A549 (cell line): ENCODE measurements around the gene KCNQ5. TPM values are rescaled to one million over a fixed set of nuclear protein-coding genes. Genes with fewer than 3 reads are reported as not detected.

Experiments
- ATAC-seq, 2 experiments: fragments of 200-7000 bp in 1 of 2; fragments of >200 bp in 1 of 2; cut with Nextera tagmentation in 1 of 2; cut with Tn5 transposase in 1 of 2; 3 replicates each; pipeline versions ENCODE4 v1.8.0 to v1.9.1; 2018 to 2020; ENCODE audit warnings: mild to moderate bottlenecking in 1 of 2, moderate library complexity in 1 of 2
- CTCF ChIA-PET: fragments of 300-600 bp; sonication (Branson Sonifier 250); formaldehyde crosslinking; extraction: SDS; loops from one replicate; lab custom pipeline; 2021; ENCODE audit warnings: antibody characterized with exemption, inconsistent platforms; lab: Yijun Ruan, JAX
- POLR2A ChIA-PET: fragments of 350-600 bp; formaldehyde crosslinking; extraction: SDS; loops from one replicate; lab custom pipeline; 2021; ENCODE audit warnings: antibody characterized with exemption, inconsistent platforms; lab: Yijun Ruan, JAX
- DNase-seq, 2 experiments: peaks; one replicate each; pipeline versions ENCODE4 v3.0.0 to v3.0.0-alpha.2; 2011 to 2016; ENCODE audit warnings: low read depth in 1 of 2, low spot score in 1 of 2
- FAIRE-seq: peaks from 2 replicates; lab custom pipeline; 2011; peaks lifted over from hg19 to GRCh38; lab: Jason Lieb, UNC
- H3K27ac ChIP-seq, 2 experiments: fragments of >200 bp; sonication (Bioruptor Twin); formaldehyde crosslinking; 3 replicates each; pipeline ENCODE4 v1.5.1; 2016 to 2017
- H3K4me1 ChIP-seq: fragments of >200 bp; sonication (Bioruptor Twin); formaldehyde crosslinking; 3 replicates; pipeline ENCODE4 v1.6.1; 2016
- H3K4me2 ChIP-seq: fragments of >200 bp; sonication (Bioruptor Twin); formaldehyde crosslinking; 3 replicates; pipeline ENCODE4 v1.6.1; 2016
- H3K4me3 ChIP-seq: fragments of >200 bp; sonication (Bioruptor Twin); formaldehyde crosslinking; 3 replicates; pipeline ENCODE4 v1.5.1; 2016
- H3K9me3 ChIP-seq: fragments of >200 bp; sonication (Bioruptor Twin); formaldehyde crosslinking; 3 replicates; pipeline ENCODE4 v1.6.1; 2016
- BHLHE40 ChIP-seq: IDR thresholded peaks from 2 replicates; pipeline ENCODE4 v1.6.1; 2012; ENCODE audit warnings: low read depth, low read length, inconsistent platforms
- CBX8 ChIP-seq: fragments of 200-600 bp; sonication (generic); IDR thresholded peaks from 2 replicates; pipeline ENCODE4 v1.6.1; 2016
- CHD2 ChIP-seq: fragments of 150-350 bp; IDR thresholded peaks from 2 replicates; pipeline ENCODE4 v1.6.1; 2014; ENCODE audit warnings: low read length; ENCODE audit not compliant: partially characterized antibody
- CTCF ChIP-seq: fragments of >200 bp; sonication (Bioruptor Twin); formaldehyde crosslinking; IDR thresholded peaks from 3 replicates; pipeline ENCODE4 v1.5.1; 2016
- FOSB ChIP-seq: fragments of 250-450 bp; sonication (Bioruptor Pico); IDR thresholded peaks from 2 replicates; pipeline ENCODE4 v1.5.0; 2020; ENCODE audit warnings: mild to moderate bottlenecking, moderate library complexity
- FOSL2 ChIP-seq, 2 experiments: fragments of 450-650 bp in 1 of 2; fragments of >200 bp in 1 of 2; sonication (Bioruptor Twin) in 1 of 2; formaldehyde crosslinking; IDR thresholded peaks; 2 replicates each; pipeline versions ENCODE4 v1.5.0 to v1.6.1; 2016 to 2020; ENCODE audit warnings: mild to moderate bottlenecking in 1 of 2, moderate library complexity in 1 of 2
- HEYL ChIP-seq: fragments of 250-450 bp; sonication (Bioruptor Pico); IDR thresholded peaks from 2 replicates; pipeline ENCODE4 v1.8.0; 2021; ENCODE audit warnings: mild to moderate bottlenecking, moderate library complexity
- HOXA7 ChIP-seq: fragments of 250-450 bp; sonication (Bioruptor Pico); IDR thresholded peaks from 2 replicates; pipeline ENCODE4 v1.5.0; 2020; ENCODE audit warnings: mild to moderate bottlenecking, moderate library complexity
- KDM1A ChIP-seq: fragments of 200-600 bp; sonication (generic); IDR thresholded peaks from 2 replicates; pipeline ENCODE4 v1.6.1; 2016; ENCODE audit warnings: low read depth, mild to moderate bottlenecking
- MAX ChIP-seq: IDR thresholded peaks from 2 replicates; pipeline ENCODE4 v1.6.1; 2012
- NFE2L2 ChIP-seq: fragments of 150-350 bp; conservative IDR thresholded peaks from 2 replicates; pipeline ENCODE4 v1.6.1; 2014; ENCODE audit warnings: low read length
- NPAS2 ChIP-seq: fragments of 250-450 bp; sonication (Bioruptor Pico); IDR thresholded peaks from 2 replicates; pipeline ENCODE4 v1.8.0; 2022; ENCODE audit warnings: mild to moderate bottlenecking, moderate library complexity, borderline replicate concordance
- POLR2AphosphoS2 ChIP-seq: conservative IDR thresholded peaks from 2 replicates; pipeline ENCODE4 v1.6.1; 2012; ENCODE audit warnings: low read length, improper control_type of control experiment, inconsistent platforms
- REST ChIP-seq: fragments of 200-600 bp; sonication (generic); IDR thresholded peaks from 2 replicates; pipeline ENCODE4 v1.6.1; 2016; ENCODE audit warnings: antibody characterized with exemption, mild to moderate bottlenecking, moderate library complexity
- RFX5 ChIP-seq: fragments of 450-650 bp; IDR thresholded peaks from 2 replicates; pipeline ENCODE4 v1.7.1; 2014; ENCODE audit warnings: antibody characterized with exemption, mild to moderate bottlenecking, moderate library complexity
- SMC3 ChIP-seq: fragments of >200 bp; sonication (Bioruptor Twin); formaldehyde crosslinking; IDR thresholded peaks from 3 replicates; pipeline ENCODE4 v1.6.1; 2018; ENCODE audit warnings: inconsistent platforms
- SREBF2 ChIP-seq: fragments of 450-650 bp; IDR thresholded peaks from 2 replicates; pipeline ENCODE4 v1.6.1; 2014; ENCODE audit warnings: mild to moderate bottlenecking, moderate library complexity
- TP53 ChIP-seq: fragments of 250-450 bp; sonication (Bioruptor Pico); IDR thresholded peaks from 2 replicates; pipeline ENCODE4 v1.5.0; 2021; ENCODE audit warnings: mild to moderate bottlenecking, moderate library complexity
- USF2 ChIP-seq: fragments of 450-650 bp; IDR thresholded peaks from 2 replicates; pipeline ENCODE4 v1.6.1; 2014; ENCODE audit warnings: antibody characterized with exemption
- ZSCAN20 ChIP-seq: fragments of 250-450 bp; sonication (Bioruptor Pico); IDR thresholded peaks from 2 replicates; pipeline ENCODE4 v1.8.0; 2022; ENCODE audit warnings: mild to moderate bottlenecking, moderate library complexity
- WGBS: methylation state at CpG from one replicate; pipeline ENCODE4 v1.1.6; 2017; ENCODE audit errors: missing lambda C conversion rate; 5-methylcytosine and 5-hydroxymethylcytosine counted together
- polyA plus RNA-seq, 4 experiments: library from polyadenylated mRNA; depleted of rRNA in 3 of 4; stranded (reverse); fragments of >200 nt; fragmentation: RNase III in 1 of 4; extraction: RNeasy Plus Mini Kit Qiagen cat#74134 plus additional on column Dnase treatment in 1 of 4; gene quantifications; 2 replicates in 3 of 4; 3 replicates in 1 of 4; pipeline ENCODE4 v1.2.3, GENCODE V29; 2011 to 2017

The KCNQ5 gene
- polyA plus RNA-seq, 2 of the 4 experiments (the other 2 are of a cell fraction): 1.2 to 1.3 TPM

GRCh38 chr6:72691249-72691648 lies 69.4 kb downstream of the KCNQ5 start:
- ATAC-seq: no peak
- POLR2A ChIA-PET: no interaction called here

GRCh38 chr6:72696055-72696454 lies 74.2 kb downstream of the KCNQ5 start:
- Histone ChIP-seq H3K4me2 (no peak overlapping the region), H3K4me1 (no peaks in the 10 kb centered on the region), H3K9me3 (no peaks in the 10 kb centered on the region), H3K4me3 (no peak overlapping the region), H3K27ac (no peak overlapping the region)
- DNase-seq (no peak), ATAC-seq (no peak), FAIRE-seq (no peak)
- ChIA-PET CTCF (no interaction called here), POLR2A (no interaction called here)
- TF ChIP-seq SMC3: no peak
- TF ChIP-seq REST: no peak
- TF ChIP-seq RFX5: no peak
- TF ChIP-seq HOXA7 (CRISPR knock-in tag): no peak
- TF ChIP-seq SREBF2: no peak
- TF ChIP-seq HEYL (CRISPR knock-in tag): no peak
- TF ChIP-seq CBX8: no peak
- no peak for TF ChIP-seq MAX
- no peak for TF ChIP-seq KDM1A
- TF ChIP-seq NFE2L2: no peak
- WGBS: 68% methylated on average over 3 of the region's 3 CpGs

More at GRCh38 chr6:72691249-72691648, 69.4 kb downstream of the KCNQ5 start:
- H3K4me3 ChIP-seq: no peak overlapping the region
- H3K27ac ChIP-seq: no peak overlapping the region
- TF ChIP-seq USF2 (no peak), FOSL2 (IDR thresholded peaks at IDR 0.05) (no peak), FOSL2 (CRISPR knock-in tag; IDR thresholded peaks at IDR 0.05) (no peak), FOSB (CRISPR knock-in tag) (no peak), CHD2 (no peak), MAX (no peak), NPAS2 (CRISPR knock-in tag) (no peak), POLR2AphosphoS2 (no peak), BHLHE40 (no peak), TP53 (no peak), ZSCAN20 (CRISPR knock-in tag) (no peak), CTCF (no peak)
- no peak for DNase-seq
- H3K9me3 ChIP-seq: no peaks in the 10 kb centered on the region
- no peak overlapping the region for H3K4me2 ChIP-seq
- no peaks in the 10 kb centered on the region for H3K4me1 ChIP-seq
- FAIRE-seq: no peak
- CTCF ChIA-PET: no interaction called here
- WGBS: 64% methylated on average over 6 of the region's 6 CpGs
